Lung (tissue), 12 donors: ENCODE measurements around the gene ATG10. TPM values are rescaled to one million over a fixed set of nuclear protein-coding genes. Genes with fewer than 3 reads are reported as not detected.
A peak's percentile ranks its signal among the peaks of the same experiment; 100 is the strongest.

Experiments used
- ATAC-seq: fragments of 200-7000 bp; cut with Tn5 transposase; one replicate; pipeline ENCODE4 v1.9.1; 2020; ENCODE audit warnings: moderate number of reproducible peaks; ENCODE audit not compliant: insufficient read depth, low FRiP score
- DNase-seq, 3 donors: peaks; one replicate each; pipeline ENCODE4 v3.0.0-alpha.2; 2013 to 2017
- H3K27ac ChIP-seq, 2 donors: one replicate each; pipeline ENCODE4 v1.5.1; 2013; ENCODE audit warnings: mild to moderate bottlenecking in 2 of 2, moderate library complexity in 2 of 2, control low read depth in 1 of 2, inconsistent platforms in 1 of 2, low read depth in 1 of 2, low read length in 1 of 2
- H3K27me3 ChIP-seq, 3 donors: one replicate each; pipeline ENCODE4 v1.5.1; 2013; ENCODE audit warnings: low read length in 2 of 3; ENCODE audit not compliant: control insufficient read depth in 3 of 3, insufficient read depth in 3 of 3
- H3K36me3 ChIP-seq, 4 donors: one replicate each; pipeline ENCODE4 v1.5.1; 2013; ENCODE audit warnings: low read length in 4 of 4, mild to moderate bottlenecking in 1 of 4, moderate library complexity in 1 of 4; ENCODE audit not compliant: control insufficient read depth in 4 of 4, insufficient read depth in 4 of 4
- H3K4me1 ChIP-seq, 5 donors: one replicate each; pipeline ENCODE4 v1.5.1; 2013; ENCODE audit warnings: low read length in 5 of 5, mild to moderate bottlenecking in 2 of 5, moderate library complexity in 1 of 5; ENCODE audit not compliant: control insufficient read depth in 5 of 5, insufficient read depth in 5 of 5
- H3K4me3 ChIP-seq: one replicate; pipeline ENCODE4 v1.5.1; 2013; ENCODE audit warnings: mild to moderate bottlenecking, control low read depth, moderate library complexity
- H3K9ac ChIP-seq, 2 donors: one replicate each; pipeline ENCODE4 v1.5.1; 2013; ENCODE audit warnings: low read length in 2 of 2, control low read depth in 1 of 2; ENCODE audit not compliant: insufficient read depth in 1 of 2
- H3K9me3 ChIP-seq, 4 donors: one replicate each; pipeline ENCODE4 v1.5.1; 2013; ENCODE audit warnings: low read length in 3 of 4, mild to moderate bottlenecking in 1 of 4, moderate library complexity in 1 of 4; ENCODE audit not compliant: control insufficient read depth in 4 of 4, insufficient read depth in 3 of 4
- CTCF ChIP-seq: IDR thresholded peaks from 2 replicates; pipeline ENCODE4 v1.5.1; 2012; ENCODE audit warnings: mild to moderate bottlenecking; ENCODE audit errors: control extremely low read depth, extremely low read depth
- WGBS, 2 donors: extraction: QIAGEN DNeasy Blood & Tissue Kit; methylation state at CpG; one replicate each; pipeline ENCODE4 v1.1.7; 2013; 5-methylcytosine and 5-hydroxymethylcytosine counted together
- polyA plus RNA-seq, 2 donors: library from polyadenylated mRNA; stranded (reverse); fragments of 200-250 nt; gene quantifications; one replicate each; pipeline ENCODE4 v1.2.1, GENCODE V29; 2013
- total RNA-seq, 2 donors: library from RNA; depleted of rRNA in 1 of 2; stranded (reverse); fragments of >200 nt in 1 of 2; gene quantifications; one replicate each; pipeline ENCODE4 v1.2.1, GENCODE V29; 2014 to 2021
- donor health status: control.
- donor health status: control.
- donor health status: Bipolar disorder and iron deficiency.
- donor health status: healthy.
- donor health status: DM: yes; HTN: yes; CAD: no.

The ATG10 gene
- total and polyA plus RNA-seq, 4 donors, result 4.6 to 10.2 (median 5.8) TPM

- H3K4me3 ChIP-seq, result no peak overlapping the region
- TF ChIP-seq CTCF, result no peak
- ATAC-seq, result no peak
- H3K36me3 ChIP-seq, result no peaks in the 10 kb centered on the region
- no peaks in the 10 kb centered on the region for H3K27me3 ChIP-seq
- no peaks in the 10 kb centered on the region for H3K9me3 ChIP-seq
- WGBS, 2 donors, result 80 to 97% methylated on average over 6 of the region's 6 CpGs
- H3K4me1 ChIP-seq, result peaks cover 0 to 17% (median 0%) of the 10 kb centered on the region in 5 donors
- H3K9ac ChIP-seq, result no peak overlapping the region
- no peak overlapping the region for H3K27ac ChIP-seq
- DNase-seq, result no peak
Measured at GRCh38 chr5:82290908-82291307, 319.1 kb downstream of the ATG10 start.

GRCh38 chr5:82291420-82291819, 319.6 kb downstream of the ATG10 start:
- no peak for TF ChIP-seq CTCF
- 74 to 93% methylated on average over 2 of the region's 2 CpGs for WGBS, 2 donors
- no peak overlapping the region for H3K9ac ChIP-seq
- H3K4me1 ChIP-seq, result peaks cover 0 to 14% (median 0%) of the 10 kb centered on the region in 5 donors
- no peaks in the 10 kb centered on the region for H3K36me3 ChIP-seq
- DNase-seq (no peak), ATAC-seq (no peak)
- no peaks in the 10 kb centered on the region for H3K27me3 ChIP-seq
- no peaks in the 10 kb centered on the region for H3K9me3 ChIP-seq
- no peak overlapping the region for H3K4me3 ChIP-seq
- no peak overlapping the region for H3K27ac ChIP-seq

- Histone ChIP-seq H3K27me3 (no peaks in the 10 kb centered on the region), H3K9ac (no peak overlapping the region), H3K36me3 (no peaks in the 10 kb centered on the region), H3K4me3 (no peak overlapping the region), H3K9me3 (no peaks in the 10 kb centered on the region), H3K4me1 (peaks cover 0 to 11% (median 0%) of the 10 kb centered on the region in 5 donors), H3K27ac (no peak overlapping the region)
- TF ChIP-seq CTCF, result no peak
- no peak for ATAC-seq
- DNase-seq, result peak in 1 of 3 donors; percentile 23
Measured at GRCh38 chr5:82295144-82295543, 323.3 kb downstream of the ATG10 start.

GRCh38 chr5:82295959-82296531, 324.2 kb downstream of the ATG10 start:
- 81 to 94% methylated on average over 2 of the region's 2 CpGs for WGBS, 2 donors
- DNase-seq (no peak), ATAC-seq (no peak)
- no peaks in the 10 kb centered on the region for H3K27me3 ChIP-seq
- no peak overlapping the region for H3K9ac ChIP-seq
- H3K9me3 ChIP-seq, result no peaks in the 10 kb centered on the region
- peaks cover 0 to 8% (median 0%) of the 10 kb centered on the region in 5 donors for H3K4me1 ChIP-seq
- no peak overlapping the region for H3K4me3 ChIP-seq
- TF ChIP-seq CTCF, result no peak
- H3K36me3 ChIP-seq, result no peaks in the 10 kb centered on the region
- no peak overlapping the region for H3K27ac ChIP-seq
